ENCODE results near the gene GSTT2.

The GSTT2 gene

DNA sequence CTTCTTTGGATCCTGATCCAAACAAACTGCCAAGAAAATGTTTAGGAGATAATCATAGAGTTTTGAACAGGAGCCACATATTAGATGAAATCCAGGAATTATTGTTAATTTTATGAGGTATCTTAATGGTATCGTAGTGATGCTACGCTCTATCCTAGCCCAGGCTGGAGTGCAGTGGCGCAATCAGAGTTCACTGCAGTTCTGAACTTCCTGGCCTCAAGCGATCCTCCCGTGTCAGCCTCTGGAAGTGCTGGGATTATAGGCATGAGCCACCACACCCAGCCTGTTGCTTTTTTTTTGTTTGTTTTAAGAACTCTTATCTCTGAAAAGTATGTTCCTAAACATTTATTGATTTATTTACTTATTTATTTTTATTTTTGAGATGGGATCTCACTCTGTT lies 22.9 kb downstream of the GSTT2 start:
- TF ChIP-seq, protein P1, sequence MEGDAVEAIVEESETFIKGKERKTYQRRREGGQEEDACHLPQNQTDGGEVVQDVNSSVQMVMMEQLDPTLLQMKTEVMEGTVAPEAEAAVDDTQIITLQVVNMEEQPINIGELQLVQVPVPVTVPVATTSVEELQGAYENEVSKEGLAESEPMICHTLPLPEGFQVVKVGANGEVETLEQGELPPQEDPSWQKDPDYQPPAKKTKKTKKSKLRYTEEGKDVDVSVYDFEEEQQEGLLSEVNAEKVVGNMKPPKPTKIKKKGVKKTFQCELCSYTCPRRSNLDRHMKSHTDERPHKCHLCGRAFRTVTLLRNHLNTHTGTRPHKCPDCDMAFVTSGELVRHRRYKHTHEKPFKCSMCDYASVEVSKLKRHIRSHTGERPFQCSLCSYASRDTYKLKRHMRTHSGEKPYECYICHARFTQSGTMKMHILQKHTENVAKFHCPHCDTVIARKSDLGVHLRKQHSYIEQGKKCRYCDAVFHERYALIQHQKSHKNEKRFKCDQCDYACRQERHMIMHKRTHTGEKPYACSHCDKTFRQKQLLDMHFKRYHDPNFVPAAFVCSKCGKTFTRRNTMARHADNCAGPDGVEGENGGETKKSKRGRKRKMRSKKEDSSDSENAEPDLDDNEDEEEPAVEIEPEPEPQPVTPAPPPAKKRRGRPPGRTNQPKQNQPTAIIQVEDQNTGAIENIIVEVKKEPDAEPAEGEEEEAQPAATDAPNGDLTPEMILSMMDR (conservative IDR thresholded peaks at IDR 0.05; ENCODE audit: low read depth, low read length): no peak
- no peak for DNase-seq (ENCODE audit: low read depth)
- no peak overlapping the region for H3K4me3 ChIP-seq (ENCODE audit: low read length)

DNA sequence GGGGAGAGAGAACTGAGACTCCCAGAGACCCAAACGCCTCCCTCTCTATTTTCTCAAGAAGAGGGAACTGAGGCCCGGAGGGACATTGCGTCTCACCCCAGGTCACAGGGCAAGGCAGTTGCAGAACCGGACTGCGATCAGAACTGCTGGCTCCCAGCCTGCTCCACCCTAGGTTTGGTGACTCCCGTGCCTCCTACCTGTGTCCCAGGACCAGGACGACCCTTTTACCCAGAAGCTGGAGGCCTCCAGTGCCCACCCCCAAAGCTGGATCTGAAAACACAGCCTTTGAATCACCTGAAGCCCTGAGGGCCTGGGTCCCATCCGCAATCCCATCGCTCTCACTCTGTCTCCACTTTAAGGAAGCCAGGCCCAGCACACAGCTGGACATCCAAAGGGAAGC lies 24.0 kb downstream of the GSTT2 start:
- DNase-seq (ENCODE audit: low read depth): no peak
- no peak overlapping the region for H3K4me3 ChIP-seq (ENCODE audit: low read length)
- TF ChIP-seq, protein P1 (conservative IDR thresholded peaks at IDR 0.05; ENCODE audit: low read depth, low read length): no peak

DNA sequence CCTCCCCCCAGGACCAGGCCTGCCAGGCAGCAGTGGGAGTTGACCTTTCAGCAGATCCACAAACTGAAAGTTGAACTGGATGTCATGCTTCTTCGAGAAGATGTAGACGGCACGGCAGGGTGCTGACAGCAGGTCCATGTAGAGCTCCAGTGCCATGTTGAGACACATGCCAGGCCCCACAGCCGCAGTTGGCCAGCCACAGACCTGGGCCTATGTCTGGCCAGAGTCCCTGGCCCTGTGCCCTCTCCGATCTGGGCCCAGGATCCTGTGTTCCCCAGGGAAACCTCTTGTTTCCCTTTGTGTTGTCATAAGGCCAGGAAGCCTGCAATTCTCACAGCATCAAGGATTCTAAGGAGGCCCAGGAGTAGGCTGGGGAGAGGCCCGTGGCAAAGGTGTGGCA lies 25.3 kb downstream of the GSTT2 start, which contains the start of gene GSTT4:
TSS of gene GSTT4 (minus strand) at position 253 of the 400 bp plus-strand sequence. CDS start at position 156, 97 bp downstream.
- peak; percentile 31 for DNase-seq (ENCODE audit: low read depth)
- no peak within 1 kb of the TSS for H3K4me3 ChIP-seq (ENCODE audit: low read length)
- TF ChIP-seq, protein P1 (conservative IDR thresholded peaks at IDR 0.05; ENCODE audit: low read depth, low read length): no peak

DNA sequence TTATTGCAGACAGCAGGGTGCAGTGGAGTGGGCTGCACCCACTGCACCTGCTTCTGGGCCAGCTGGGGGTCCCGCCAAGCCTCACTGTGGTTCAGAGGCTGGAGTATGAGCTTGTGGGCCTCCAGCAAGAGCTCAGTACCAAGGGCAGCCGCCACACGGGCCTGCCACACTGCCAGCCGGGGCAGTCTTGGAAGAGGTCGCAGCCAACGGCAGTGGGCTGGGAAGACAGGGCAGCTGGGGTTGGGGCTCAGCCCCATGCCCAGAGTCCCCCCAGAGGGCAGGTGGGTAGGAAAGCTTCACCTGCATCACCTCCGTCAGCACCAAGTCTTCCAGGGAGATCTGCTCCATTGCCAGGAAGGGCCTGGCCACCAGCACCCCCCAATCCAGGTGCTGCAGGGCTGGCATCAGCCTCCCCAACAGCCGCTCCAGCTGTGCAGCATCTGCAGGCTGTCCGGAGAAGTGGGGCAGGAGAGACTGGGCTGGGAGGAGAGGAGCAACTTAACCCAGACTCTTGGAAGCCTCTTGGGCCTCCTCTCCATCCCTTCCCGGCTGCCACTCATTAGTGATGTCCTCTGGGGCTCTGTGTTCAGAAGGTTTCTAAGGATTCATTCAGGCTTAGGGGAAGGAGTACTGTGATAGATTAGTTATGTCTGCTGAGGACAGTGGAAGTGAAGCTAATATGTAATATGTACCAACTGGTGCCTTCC lies 26.4 kb downstream of the GSTT2 start:
- DNase-seq (ENCODE audit: low read depth): no peak
- H3K4me3 ChIP-seq (ENCODE audit: low read length): no peak overlapping the region
- TF ChIP-seq, protein P1 (conservative IDR thresholded peaks at IDR 0.05; ENCODE audit: low read depth, low read length): no peak

DNA sequence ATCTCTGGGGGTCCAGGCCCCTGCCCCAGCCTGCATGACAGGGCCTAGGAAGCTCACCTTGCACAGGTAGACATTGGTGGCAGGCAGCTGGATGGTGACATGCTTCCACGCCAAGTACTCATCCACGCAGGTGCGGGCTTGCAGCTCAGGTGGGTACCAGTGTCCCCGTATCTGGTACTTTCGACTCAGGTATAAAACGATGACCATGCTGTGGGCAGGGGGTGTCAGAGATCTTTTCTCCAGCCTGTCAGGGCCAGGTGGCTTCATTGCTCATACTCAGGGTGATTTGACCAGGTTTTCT lies 26.9 kb downstream of the GSTT2 start:
- DNase-seq (ENCODE audit: low read depth): no peak
- no peak overlapping the region for H3K4me3 ChIP-seq (ENCODE audit: low read length)
- TF ChIP-seq, protein P1 (conservative IDR thresholded peaks at IDR 0.05; ENCODE audit: low read depth, low read length): no peak

DNA sequence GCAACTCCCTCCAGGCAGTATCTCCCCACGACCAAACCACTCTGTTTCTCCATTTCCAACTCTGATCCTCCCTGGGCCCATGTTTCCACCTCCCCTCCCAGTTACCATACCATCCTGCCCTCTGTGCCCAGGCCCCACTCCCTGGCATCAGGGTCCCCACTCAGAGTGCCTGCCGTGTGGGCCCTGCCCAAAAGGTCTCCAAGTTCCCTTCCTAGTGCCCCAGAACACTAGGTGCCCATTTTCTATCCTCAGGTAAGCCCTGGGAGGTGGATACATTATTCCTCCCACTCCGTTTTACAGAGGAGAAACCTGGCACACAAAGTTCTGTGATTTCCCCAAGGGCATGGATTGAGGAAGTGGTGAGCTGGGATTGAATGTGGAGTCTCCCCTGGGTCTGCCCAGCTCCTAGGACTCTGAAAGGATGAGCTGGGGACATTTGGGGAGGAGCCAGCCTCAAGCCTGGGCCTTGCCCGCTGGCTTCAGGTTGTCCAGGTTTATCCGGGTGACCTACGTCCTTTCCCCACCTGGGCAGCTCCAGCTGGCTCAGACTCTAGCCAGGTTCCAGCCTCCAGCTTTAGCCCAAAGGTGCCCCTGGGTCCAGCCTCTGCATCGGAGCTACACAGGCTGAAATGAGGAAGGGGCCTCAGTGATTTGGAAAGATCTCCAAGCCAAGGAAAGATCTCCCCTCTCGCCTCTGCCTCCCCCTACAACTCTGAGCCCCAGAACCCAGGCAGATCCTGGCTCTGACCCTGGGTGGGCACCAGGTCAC lies 27.5 kb downstream of the GSTT2 start:
- H3K4me3 ChIP-seq (ENCODE audit: low read length): no peak overlapping the region
- no peak for DNase-seq (ENCODE audit: low read depth)
- TF ChIP-seq, protein P1 (conservative IDR thresholded peaks at IDR 0.05; ENCODE audit: low read depth, low read length): no peak

DNA sequence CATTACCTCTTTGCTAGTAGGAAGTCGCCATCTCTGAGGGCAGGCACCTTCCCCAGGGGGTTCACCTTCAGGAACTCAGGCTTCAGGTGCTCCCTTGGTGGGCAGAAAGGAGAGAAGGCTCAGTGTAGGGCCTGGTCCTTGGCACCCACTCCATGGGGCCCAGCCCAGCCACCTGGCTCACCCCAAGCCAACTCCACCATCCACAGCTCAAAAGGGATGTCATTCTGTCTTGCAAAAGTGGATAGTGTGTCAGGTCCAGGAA lies 28.0 kb downstream of the GSTT2 start:
- DNase-seq (ENCODE audit: low read depth): no peak
- H3K4me3 ChIP-seq (ENCODE audit: low read length): no peak overlapping the region
- TF ChIP-seq, protein P1 (conservative IDR thresholded peaks at IDR 0.05; ENCODE audit: low read depth, low read length): no peak

Data from retinal pigment epithelial cell (primary cell).